D721Med (cell line): Measurements from ENCODE around the gene GRAMD2B.
"Not testable (repeated sequence)": the region's sequence is repeated elsewhere in the genome, so short reads cannot be mapped to it uniquely, and the experiment has no call there.

Experiments
- DNase-seq: peaks from one replicate; pipeline ENCODE4 v3.0.0; 2011; ENCODE audit warnings: low spot score; ENCODE audit not compliant: insufficient read length
- FAIRE-seq: peaks from 2 replicates; lab custom pipeline; 2011; peaks lifted over from hg19 to GRCh38; lab: Jason Lieb, UNC
- CTCF ChIP-seq: IDR thresholded peaks from 2 replicates; pipeline ENCODE4 v1.5.1; 2012; ENCODE audit warnings: mild to moderate bottlenecking, control low read depth; ENCODE audit not compliant: insufficient read depth; ENCODE audit errors: missing control alignments

GRAMD2B gene

GRCh38 chr5:126464016-126464415 lies 40.8 kb downstream of the GRAMD2B start:
- TF ChIP-seq CTCF = no peak
- no peak for FAIRE-seq
- DNase-seq = no peak

GRCh38 chr5:126464959-126465358 lies 41.8 kb downstream of the GRAMD2B start:
- DNase-seq = no peak
- FAIRE-seq = no peak

GRCh38 chr5:126468091-126468490 lies 44.9 kb downstream of the GRAMD2B start:
- TF ChIP-seq CTCF = no peak
- no peak for DNase-seq
- no peak for FAIRE-seq

More at GRCh38 chr5:126464959-126465358, 41.8 kb downstream of the GRAMD2B start:
- TF ChIP-seq CTCF = no peak

- TF ChIP-seq CTCF = no peak
- DNase-seq = no peak
- FAIRE-seq = no peak
These were observed 46.5 kb downstream of the GRAMD2B start for GRCh38 chr5:126469536-126470316.

GRCh38 chr5:126470529-126470928 lies 47.3 kb downstream of the GRAMD2B start:
- FAIRE-seq, DNase-seq: not testable (repeated sequence)

GRCh38 chr5:126471247-126471646 lies 48.0 kb downstream of the GRAMD2B start:
- no peak for TF ChIP-seq CTCF
- FAIRE-seq (no peak), DNase-seq (no peak)

GRCh38 chr5:126471875-126472537 lies 48.8 kb downstream of the GRAMD2B start:
- FAIRE-seq = no peak
- no peak for DNase-seq
- no peak for TF ChIP-seq CTCF
